Colon (tissue), 2 donors: ENCODE data around the gene CCR5AS.

Experiments used
- FAIRE-seq: peaks from 2 replicates; lab custom pipeline; 2012; peaks lifted over from hg19 to GRCh38; lab: Jason Lieb, UNC
- donor health status: control.
- donor health status: control.

The CCR5AS gene

GRCh38 chr3:46378426-46378942, 28.4 kb downstream of the CCR5AS start:
- FAIRE-seq: no peak

DNA sequence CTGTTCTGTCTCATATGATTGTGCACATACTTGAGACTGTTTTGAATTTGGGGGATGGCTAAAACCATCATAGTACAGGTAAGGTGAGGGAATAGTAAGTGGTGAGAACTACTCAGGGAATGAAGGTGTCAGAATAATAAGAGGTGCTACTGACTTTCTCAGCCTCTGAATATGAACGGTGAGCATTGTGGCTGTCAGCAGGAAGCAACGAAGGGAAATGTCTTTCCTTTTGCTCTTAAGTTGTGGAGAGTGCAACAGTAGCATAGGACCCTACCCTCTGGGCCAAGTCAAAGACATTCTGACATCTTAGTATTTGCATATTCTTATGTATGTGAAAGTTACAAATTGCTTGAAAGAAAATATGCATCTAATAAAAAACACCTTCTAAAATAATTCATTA, 31.1 kb downstream of the CCR5AS start:
- no peak for FAIRE-seq

DNA sequence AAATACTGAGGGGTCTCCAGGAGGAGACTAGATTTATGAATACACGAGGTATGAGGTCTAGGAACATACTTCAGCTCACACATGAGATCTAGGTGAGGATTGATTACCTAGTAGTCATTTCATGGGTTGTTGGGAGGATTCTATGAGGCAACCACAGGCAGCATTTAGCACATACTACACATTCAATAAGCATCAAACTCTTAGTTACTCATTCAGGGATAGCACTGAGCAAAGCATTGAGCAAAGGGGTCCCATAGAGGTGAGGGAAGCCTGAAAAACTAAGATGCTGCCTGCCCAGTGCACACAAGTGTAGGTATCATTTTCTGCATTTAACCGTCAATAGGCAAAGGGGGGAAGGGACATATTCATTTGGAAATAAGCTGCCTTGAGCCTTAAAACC, 31.6 kb downstream of the CCR5AS start:
- FAIRE-seq: no peak

DNA sequence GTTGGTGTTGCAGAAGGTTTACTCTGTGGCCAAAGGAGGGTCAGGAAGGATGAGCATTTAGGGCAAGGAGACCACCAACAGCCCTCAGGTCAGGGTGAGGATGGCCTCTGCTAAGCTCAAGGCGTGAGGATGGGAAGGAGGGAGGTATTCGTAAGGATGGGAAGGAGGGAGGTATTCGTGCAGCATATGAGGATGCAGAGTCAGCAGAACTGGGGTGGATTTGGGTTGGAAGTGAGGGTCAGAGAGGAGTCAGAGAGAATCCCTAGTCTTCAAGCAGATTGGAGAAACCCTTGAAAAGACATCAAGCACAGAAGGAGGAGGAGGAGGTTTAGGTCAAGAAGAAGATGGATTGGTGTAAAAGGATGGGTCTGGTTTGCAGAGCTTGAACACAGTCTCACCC, 32.1 kb downstream of the CCR5AS start:
- no peak for FAIRE-seq

GRCh38 chr3:46372492-46373359, 34.1 kb downstream of the CCR5AS start:
- FAIRE-seq: no peak

GRCh38 chr3:46371519-46372340, 35.1 kb downstream of the CCR5AS start:
- no peak for FAIRE-seq

DNA sequence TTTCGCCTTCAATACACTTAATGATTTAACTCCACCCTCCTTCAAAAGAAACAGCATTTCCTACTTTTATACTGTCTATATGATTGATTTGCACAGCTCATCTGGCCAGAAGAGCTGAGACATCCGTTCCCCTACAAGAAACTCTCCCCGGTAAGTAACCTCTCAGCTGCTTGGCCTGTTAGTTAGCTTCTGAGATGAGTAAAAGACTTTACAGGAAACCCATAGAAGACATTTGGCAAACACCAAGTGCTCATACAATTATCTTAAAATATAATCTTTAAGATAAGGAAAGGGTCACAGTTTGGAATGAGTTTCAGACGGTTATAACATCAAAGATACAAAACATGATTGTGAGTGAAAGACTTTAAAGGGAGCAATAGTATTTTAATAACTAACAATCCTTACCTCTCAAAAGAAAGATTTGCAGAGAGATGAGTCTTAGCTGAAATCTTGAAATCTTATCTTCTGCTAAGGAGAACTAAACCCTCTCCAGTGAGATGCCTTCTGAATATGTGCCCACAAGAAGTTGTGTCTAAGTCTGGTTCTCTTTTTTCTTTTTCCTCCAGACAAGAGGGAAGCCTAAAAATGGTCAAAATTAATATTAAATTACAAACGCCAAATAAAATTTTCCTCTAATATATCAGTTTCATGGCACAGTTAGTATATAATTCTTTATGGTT, 35.9 kb downstream of the CCR5AS start, which contains the start of gene CCR5:
Gene CCR5, plus strand, starts transcription at position 108 of the 680 bp plus-strand sequence. CDS start 1,957 bp downstream, outside the sequence.
- FAIRE-seq: no peak

DNA sequence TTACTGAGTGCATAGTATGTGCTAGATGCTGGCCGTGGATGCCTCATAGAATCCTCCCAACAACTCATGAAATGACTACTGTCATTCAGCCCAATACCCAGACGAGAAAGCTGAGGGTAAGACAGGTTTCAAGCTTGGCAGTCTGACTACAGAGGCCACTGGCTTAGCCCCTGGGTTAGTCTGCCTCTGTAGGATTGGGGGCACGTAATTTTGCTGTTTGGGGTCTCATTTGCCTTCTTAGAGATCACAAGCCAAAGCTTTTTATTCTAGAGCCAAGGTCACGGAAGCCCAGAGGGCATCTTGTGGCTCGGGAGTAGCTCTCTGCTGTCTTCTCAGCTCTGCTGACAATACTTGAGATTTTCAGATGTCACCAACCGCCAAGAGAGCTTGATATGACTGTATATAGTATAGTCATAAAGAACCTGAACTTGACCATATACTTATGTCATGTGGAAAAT, 37.2 kb downstream of the CCR5AS start:
- no peak for FAIRE-seq

GRCh38 chr3:46369151-46369550, 37.7 kb downstream of the CCR5AS start:
- FAIRE-seq: no peak

GRCh38 chr3:46368569-46368968, 38.3 kb downstream of the CCR5AS start:
- no peak for FAIRE-seq

- FAIRE-seq: no peak
Observed at GRCh38 chr3:46367811-46368210, 39.1 kb downstream of the CCR5AS start.

- FAIRE-seq: no peak
Observed at GRCh38 chr3:46365737-46366524, 40.9 kb downstream of the CCR5AS start.

GRCh38 chr3:46365041-46365440, 41.8 kb downstream of the CCR5AS start:
- no peak for FAIRE-seq

DNA sequence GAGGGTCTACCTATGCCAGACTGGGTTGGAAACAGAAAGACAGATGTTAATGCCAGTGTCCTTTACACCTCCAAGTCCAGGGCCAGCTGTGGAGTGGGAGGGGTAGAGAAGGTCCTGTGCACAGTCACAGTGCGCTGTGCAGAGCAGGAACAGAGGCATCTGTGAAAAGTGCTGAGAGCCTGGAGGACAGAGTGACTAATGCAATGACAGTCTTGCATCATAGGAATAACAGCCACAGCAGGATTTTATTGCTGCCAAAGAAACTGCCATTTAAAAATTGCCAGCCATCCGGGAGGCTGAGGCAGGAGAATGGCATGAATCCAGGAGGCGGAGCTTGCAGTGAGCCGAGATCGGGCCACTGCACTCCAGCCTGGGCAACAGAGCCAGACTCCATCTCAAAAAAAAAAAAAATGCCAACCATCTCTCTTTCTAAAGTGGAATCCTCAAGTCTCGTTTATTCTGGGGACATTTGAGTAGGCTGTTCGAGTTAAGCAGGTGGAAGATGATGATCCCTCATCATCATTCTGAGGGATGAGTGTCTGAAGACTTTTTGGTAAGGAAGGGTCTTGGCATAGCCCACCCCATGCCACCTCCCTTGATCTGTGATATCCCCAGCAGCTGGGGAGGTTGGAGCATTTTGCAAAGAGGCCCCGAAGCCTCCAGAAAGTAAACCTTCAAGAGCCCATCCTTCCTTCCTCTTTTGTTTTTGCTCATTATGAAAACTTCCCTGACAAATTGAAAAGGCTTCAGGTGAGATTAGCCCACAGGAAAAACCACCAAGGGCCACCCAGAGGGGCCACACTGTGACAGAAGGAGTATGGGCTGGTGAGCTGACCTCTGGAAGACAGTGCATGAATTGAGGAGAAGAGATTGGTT, 45.2 kb downstream of the CCR5AS start:
- no peak for FAIRE-seq

DNA sequence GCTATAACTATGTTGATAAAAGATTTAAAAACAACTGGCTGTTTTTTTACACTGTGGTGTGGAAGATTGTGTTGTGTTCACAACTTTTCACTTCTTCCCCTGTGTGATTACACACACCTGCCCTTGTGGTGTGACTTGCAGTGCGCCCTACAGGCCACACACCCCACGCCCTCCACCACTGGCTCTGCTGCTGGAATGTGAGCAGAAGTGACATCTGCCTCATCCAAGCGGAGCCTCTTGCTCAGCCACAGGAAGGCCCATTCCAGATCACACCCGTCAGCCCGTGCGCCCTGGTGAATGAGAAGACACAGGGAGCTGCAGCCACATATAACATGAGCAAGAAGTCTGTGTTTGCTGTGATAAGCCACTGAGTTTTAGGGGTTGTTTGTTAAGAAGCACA, 46.0 kb downstream of the CCR5AS start:
- no peak for FAIRE-seq

- FAIRE-seq: no peak
Observed at GRCh38 chr3:46359733-46360493, 47.0 kb downstream of the CCR5AS start.

DNA sequence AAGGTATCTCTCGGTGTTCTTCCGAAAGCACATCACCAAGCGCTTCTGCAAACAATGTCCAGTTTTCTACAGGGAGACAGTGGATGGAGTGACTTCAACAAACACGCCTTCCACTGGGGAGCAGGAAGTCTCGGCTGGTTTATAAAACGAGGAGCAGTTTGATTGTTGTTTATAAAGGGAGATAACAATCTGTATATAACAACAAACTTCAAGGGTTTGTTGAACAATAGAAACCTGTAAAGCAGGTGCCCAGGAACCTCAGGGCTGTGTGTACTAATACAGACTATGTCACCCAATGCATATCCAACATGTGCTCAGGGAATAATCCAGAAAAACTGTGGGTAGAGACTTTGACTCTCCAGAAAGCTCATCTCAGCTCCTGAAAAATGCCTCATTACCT, 48.4 kb downstream of the CCR5AS start:
- no peak for FAIRE-seq

DNA sequence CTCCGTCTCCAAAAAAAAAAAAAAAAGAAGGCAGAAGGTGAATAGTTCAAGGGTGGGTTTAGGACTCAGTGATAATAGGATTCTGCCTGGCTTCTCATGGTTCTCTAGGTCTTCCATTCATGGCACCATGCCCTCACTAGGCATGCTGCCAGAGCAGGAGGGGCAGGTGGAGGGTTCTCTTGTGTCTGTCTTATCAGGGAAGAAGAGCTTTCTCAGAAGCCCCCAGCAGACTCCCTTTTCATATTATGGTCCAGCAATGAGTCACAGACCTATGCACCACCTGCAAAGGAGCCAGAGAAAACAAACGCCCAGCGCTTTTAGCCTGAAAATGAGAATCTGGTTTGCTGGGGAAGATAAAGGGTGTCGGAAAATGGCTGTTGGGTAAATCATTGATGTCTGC, 50.0 kb downstream of the CCR5AS start:
- FAIRE-seq: no peak

- no peak for FAIRE-seq
Observed at GRCh38 chr3:46356276-46356675, 50.6 kb downstream of the CCR5AS start.

DNA sequence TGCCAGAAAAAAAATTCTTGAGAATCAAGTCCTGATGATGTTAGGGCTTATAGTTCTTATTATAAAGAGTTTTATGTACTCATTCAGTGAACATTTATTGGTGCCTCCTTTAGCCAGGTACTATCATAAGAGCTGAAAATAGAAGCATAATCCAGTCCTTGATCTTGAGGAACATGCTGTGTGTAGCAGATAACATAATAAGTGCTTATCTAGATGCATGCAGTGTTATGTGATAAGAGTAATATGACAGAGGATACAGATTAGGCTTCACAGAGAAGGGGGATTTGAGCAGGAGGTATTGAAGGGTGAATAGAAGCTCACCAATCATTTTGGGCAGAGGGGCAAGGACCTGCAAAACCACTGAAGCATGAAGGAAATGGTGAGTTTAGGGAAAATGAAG, 51.9 kb downstream of the CCR5AS start:
- no peak for FAIRE-seq
